SHP77 treated with DMSO at 0.1 percent for 48 hours (cell line): ENCODE measurements around the gene RPLP2.

Experiments used
- DNase-seq: peaks from one replicate; lab custom pipeline; 2025; lab: John Stamatoyannopoulos, UW

The RPLP2 gene

GRCh38 chr11:773830-774229, 35.9 kb upstream of the RPLP2 start:
- DNase-seq, result no peak

- DNase-seq, result no peak
Measured at GRCh38 chr11:774873-775592, 34.7 kb upstream of the RPLP2 start.

DNA sequence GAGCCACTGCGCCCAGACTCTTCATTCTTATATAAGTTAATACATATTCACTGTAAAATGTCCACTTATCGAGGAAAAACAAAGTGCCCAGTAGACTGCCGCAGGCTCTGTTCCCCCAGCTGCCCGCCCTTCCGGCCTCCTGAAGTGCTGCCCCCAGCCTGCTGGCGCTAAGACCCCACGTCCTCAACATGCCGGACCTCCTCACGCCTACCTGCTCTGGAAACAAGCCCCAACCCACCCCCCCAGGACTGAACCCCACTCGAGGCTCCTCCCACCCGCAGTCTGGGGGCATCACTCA, 33.6 kb upstream of the RPLP2 start:
- no peak for DNase-seq

- no peak for DNase-seq
Measured at GRCh38 chr11:776561-777287, 33.0 kb upstream of the RPLP2 start.

- DNase-seq, result peak; percentile 38
Measured at GRCh38 chr11:777288-778255, 32.2 kb upstream of the RPLP2 start, which contains the start of gene GATD1. Gene GATD1, minus strand, starts transcription at chr11:777487. Its CDS starts 25 bp downstream, at chr11:777462.

- DNase-seq, result no peak
Measured at GRCh38 chr11:778976-779954, 30.5 kb upstream of the RPLP2 start.

- DNase-seq, result no peak
Measured at GRCh38 chr11:779955-780532, 29.7 kb upstream of the RPLP2 start.

- DNase-seq, result no peak
Measured at GRCh38 chr11:782264-783174, 27.2 kb upstream of the RPLP2 start.

- DNase-seq, result peak; percentile 35
Measured at GRCh38 chr11:783581-784015, 26.2 kb upstream of the RPLP2 start.

GRCh38 chr11:786235-787083, 23.3 kb upstream of the RPLP2 start:
- DNase-seq, result no peak

DNA sequence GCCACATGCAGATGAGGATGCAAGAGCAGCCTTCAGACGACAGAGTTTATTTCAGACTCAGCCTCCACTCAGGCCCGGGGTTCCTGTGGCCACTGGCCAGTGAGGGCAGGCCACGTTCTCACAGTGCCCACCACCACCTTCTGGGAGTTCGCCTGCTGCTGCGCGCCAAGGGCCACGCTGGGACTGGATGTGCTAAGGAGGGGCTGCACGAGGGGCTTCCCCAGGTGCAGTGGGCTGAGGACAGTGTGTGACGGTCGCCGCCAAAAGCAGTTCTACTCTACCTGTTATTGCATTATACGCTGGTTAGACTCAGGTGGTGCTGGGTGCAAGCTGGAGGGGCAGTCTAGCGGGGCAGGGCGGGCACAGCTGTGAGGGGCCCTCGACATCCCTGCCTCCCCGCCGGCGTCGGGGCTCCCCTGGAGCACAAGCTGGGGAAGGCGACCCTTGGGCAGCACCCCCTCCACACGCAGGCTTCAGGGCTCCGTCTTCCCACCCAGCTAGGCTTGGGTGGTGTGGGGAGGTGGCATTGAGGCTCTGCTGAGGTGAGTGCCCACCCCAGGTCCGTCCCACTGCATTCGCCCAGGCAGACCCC, 22.6 kb upstream of the RPLP2 start:
- DNase-seq, result no peak

- no peak for DNase-seq
Measured at GRCh38 chr11:788009-788640, 21.6 kb upstream of the RPLP2 start.

DNA sequence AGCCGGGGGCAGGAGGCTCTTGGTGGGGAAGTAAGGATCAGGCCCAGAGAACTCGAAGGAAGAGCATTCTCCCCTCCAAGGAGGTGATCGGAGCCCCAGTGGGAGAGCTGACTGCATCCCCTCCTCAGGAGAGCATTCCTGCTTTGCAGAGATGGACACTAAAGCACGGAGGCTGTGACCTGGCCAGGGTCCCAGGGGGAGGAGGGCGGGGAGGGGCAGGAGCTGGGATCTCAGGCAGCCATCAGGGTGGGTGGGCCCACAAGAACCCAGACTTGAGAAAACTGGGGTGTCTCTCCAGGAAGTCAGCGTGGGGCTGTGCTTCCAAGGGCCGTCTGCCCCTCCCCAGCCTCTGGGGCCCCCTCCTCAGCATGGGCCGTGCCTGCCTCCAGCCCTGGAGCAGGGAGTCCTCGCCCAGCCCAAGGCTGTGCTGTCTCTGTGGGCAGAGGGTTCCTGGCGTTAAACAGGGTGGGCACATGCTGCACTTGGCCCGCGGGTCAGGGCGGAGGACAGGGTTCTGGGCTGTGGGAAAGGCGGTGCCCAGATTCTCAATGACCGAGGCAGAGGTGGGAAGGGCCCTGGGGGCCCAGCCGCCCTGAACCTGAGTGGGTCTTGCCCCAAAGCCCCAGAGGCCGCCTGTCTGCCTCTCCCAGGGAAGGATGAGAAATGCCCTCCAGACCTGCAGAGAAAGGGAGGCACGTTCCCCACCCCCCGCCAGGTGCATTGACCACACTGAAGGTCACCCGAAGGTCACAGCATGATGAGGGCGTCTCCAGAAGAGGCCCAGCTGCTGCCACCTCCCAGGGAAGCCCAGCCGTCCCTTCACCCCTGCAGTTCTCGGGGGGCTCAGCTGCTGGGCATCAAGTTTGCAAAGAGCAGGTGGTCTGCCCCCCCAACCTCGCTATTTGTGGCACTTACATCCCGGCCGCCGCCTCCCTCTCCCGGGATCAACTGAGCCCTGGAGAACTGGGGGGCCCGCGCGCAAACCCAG, 20.5 kb upstream of the RPLP2 start:
- no peak for DNase-seq

- no peak for DNase-seq
Measured at GRCh38 chr11:789943-790342, 19.8 kb upstream of the RPLP2 start, which contains the start of gene CEND1. Gene CEND1, minus strand, starts transcription at chr11:790090. Its CDS starts 1,514 bp downstream, at chr11:788576.

DNA sequence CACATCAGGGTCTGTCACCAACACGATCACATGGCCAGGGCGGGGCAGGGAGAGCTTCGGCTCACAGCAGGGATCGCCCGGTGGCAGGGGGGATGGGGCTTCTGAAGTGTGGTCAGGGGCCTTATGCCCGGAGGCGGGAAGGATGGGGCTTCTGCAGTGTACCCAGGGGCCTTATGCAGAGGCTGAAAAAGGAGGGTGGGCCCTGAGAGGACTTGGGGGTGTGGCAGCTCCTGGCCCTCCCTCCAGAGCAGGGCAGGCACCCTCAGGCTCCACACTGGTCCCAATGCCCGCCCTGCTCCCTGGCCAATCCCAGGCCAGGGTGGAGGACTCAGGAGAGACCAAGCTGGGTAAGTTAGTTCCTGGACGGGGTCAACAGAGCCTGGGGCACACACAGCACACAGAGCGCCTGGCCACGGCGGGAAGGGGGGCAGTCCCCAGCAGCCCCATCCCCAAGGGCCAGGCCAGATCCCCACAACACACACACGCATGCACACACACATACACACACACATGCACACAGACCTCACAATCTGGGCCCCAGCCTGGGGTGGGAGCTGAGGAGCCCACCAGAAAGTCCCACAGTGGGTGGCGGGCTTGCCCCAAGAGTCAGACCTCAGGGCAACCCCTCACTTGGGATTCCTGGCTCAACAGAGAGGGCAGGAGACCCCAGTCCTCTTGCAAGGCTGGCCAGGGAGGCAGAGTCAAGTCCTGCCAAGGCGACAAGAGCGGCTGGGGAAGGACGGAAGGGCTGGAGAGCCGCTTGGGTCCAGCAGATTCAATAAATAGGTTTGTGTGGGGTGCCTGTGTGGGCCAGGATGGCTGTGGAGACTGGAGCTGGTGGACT, 18.8 kb upstream of the RPLP2 start:
- DNase-seq, result no peak
